HEK293 (cell line): ENCODE results near the gene KRTAP4-16.
A peak's percentile ranks its signal among the peaks of the same experiment; 100 is the strongest.
"Not testable (repeated sequence)": the region's sequence is repeated elsewhere in the genome, so short reads cannot be mapped to it uniquely, and the experiment has no call there.

ENCODE experiments used
- CTCF ChIA-PET: fragments of 350-600 bp; formaldehyde crosslinking; extraction: SDS; loops from one replicate; lab custom pipeline; 2021; ENCODE audit warnings: antibody characterized with exemption; lab: Yijun Ruan, JAX
- POLR2A ChIA-PET: fragments of 300-600 bp; formaldehyde crosslinking; extraction: SDS; loops from one replicate; lab custom pipeline; 2020; ENCODE audit warnings: antibody characterized with exemption, inconsistent platforms; lab: Yijun Ruan, JAX
- H3K27ac ChIP-seq: fragments of 200-500 bp; sonication (Bioruptor generic); 2 replicates; pipeline ENCODE4 v1.5.1; 2014; ENCODE audit warnings: low read depth, low read length, control low read depth, inconsistent platforms; ENCODE audit errors: extremely low read depth
- H3K36me3 ChIP-seq, 2 experiments: fragments of 200-500 bp in 1 of 2; sonication (Bioruptor generic) in 1 of 2; 1 replicate in 1 of 2; 2 replicates in 1 of 2; pipeline ENCODE4 v1.5.1; 2014 to 2017; ENCODE audit warnings: inconsistent platforms in 2 of 2, low read length in 2 of 2; ENCODE audit not compliant: control insufficient read depth in 2 of 2, insufficient read depth in 1 of 2
- H3K4me1 ChIP-seq: fragments of 200-500 bp; sonication (Bioruptor generic); 2 replicates; pipeline ENCODE4 v1.5.1; 2014; ENCODE audit warnings: mild to moderate bottlenecking, low read length, inconsistent platforms; ENCODE audit not compliant: control insufficient read depth, insufficient read depth
- H3K4me3 ChIP-seq: 2 replicates; pipeline ENCODE4 v1.5.1; 2011; ENCODE audit warnings: low read depth, mild to moderate bottlenecking, control low read depth, low read length, moderate library complexity
- H3K9me3 ChIP-seq: fragments of 200-500 bp; sonication (Bioruptor generic); 2 replicates; pipeline ENCODE4 v1.5.1; 2014; ENCODE audit warnings: low read depth, low read length, inconsistent platforms; ENCODE audit not compliant: control insufficient read depth, insufficient read depth
- ELK4 ChIP-seq: IDR thresholded peaks from 2 replicates; pipeline ENCODE4 v1.6.1; 2011; ENCODE audit warnings: mild to moderate bottlenecking, low read depth, low read length, borderline replicate concordance
- HOXC10 ChIP-seq: sonication (generic); formaldehyde crosslinking; IDR thresholded peaks from 2 replicates; pipeline ENCODE4 v1.8.1; 2023; ENCODE audit warnings: mild to moderate bottlenecking, missing genetic modification reagents
- SCRT1 ChIP-seq: fragments of 450-650 bp; formaldehyde crosslinking; IDR thresholded peaks from 2 replicates; pipeline ENCODE4 v1.5.1; 2016; ENCODE audit warnings: missing biosample characterization, missing genetic modification characterization, borderline replicate concordance
- SCRT2 ChIP-seq: fragments of 450-650 bp; formaldehyde crosslinking; IDR thresholded peaks from 2 replicates; pipeline ENCODE4 v1.5.1; 2016; ENCODE audit warnings: missing biosample characterization, missing genetic modification characterization
- ZFP3 ChIP-seq: fragments of 450-650 bp; formaldehyde crosslinking; IDR thresholded peaks from 2 replicates; pipeline ENCODE4 v1.5.1; 2016; ENCODE audit warnings: low read depth, missing biosample characterization, missing genetic modification characterization
- ZIC2 ChIP-seq: fragments of 450-650 bp; formaldehyde crosslinking; IDR thresholded peaks from 2 replicates; pipeline ENCODE4 v1.5.1; 2016; ENCODE audit warnings: missing biosample characterization, missing genetic modification characterization
- ZNF366 ChIP-seq: fragments of 450-650 bp; formaldehyde crosslinking; conservative IDR thresholded peaks from 2 replicates; pipeline ENCODE4 v1.5.1; 2016; ENCODE audit warnings: missing biosample characterization, missing genetic modification characterization
- ZNF37A ChIP-seq: fragments of 450-650 bp; IDR thresholded peaks from 2 replicates; pipeline ENCODE4 v1.5.1; 2018; ENCODE audit warnings: missing biosample characterization, missing genetic modification characterization
- ZNF449 ChIP-seq: fragments of 450-650 bp; formaldehyde crosslinking; IDR thresholded peaks from 2 replicates; pipeline ENCODE4 v1.5.1; 2017; ENCODE audit warnings: missing biosample characterization, mild to moderate bottlenecking, missing genetic modification characterization, moderate library complexity
- ZNF488 ChIP-seq: fragments of 450-650 bp; formaldehyde crosslinking; IDR thresholded peaks from 2 replicates; pipeline ENCODE4 v1.5.1; 2016; ENCODE audit warnings: missing biosample characterization, missing genetic modification characterization
- ZNF555 ChIP-seq: fragments of 450-650 bp; formaldehyde crosslinking; conservative IDR thresholded peaks from 2 replicates; pipeline ENCODE4 v1.5.1; 2017; ENCODE audit warnings: missing biosample characterization, mild to moderate bottlenecking, missing genetic modification characterization, inconsistent platforms
- ZNF585B ChIP-seq: fragments of 450-650 bp; formaldehyde crosslinking; IDR thresholded peaks from 2 replicates; pipeline ENCODE4 v1.5.1; 2016; ENCODE audit warnings: missing biosample characterization, missing genetic modification characterization
- ZNF621 ChIP-seq: fragments of 450-650 bp; formaldehyde crosslinking; IDR thresholded peaks from 2 replicates; pipeline ENCODE4 v1.5.1; 2017; ENCODE audit warnings: missing biosample characterization, missing genetic modification characterization
- ZNF704 ChIP-seq: fragments of 450-650 bp; formaldehyde crosslinking; IDR thresholded peaks from 2 replicates; pipeline ENCODE4 v1.5.1; 2016; ENCODE audit warnings: missing biosample characterization, missing genetic modification characterization
- ZSCAN18 ChIP-seq: fragments of 450-650 bp; formaldehyde crosslinking; IDR thresholded peaks from 2 replicates; pipeline ENCODE4 v1.5.1; 2016; ENCODE audit warnings: missing biosample characterization, missing genetic modification characterization
- ZSCAN23 ChIP-seq: fragments of 450-650 bp; formaldehyde crosslinking; IDR thresholded peaks from 2 replicates; pipeline ENCODE4 v1.5.1; 2016; ENCODE audit warnings: missing biosample characterization, missing genetic modification characterization

Gene KRTAP4-16

GRCh38 chr17:41149652-41149985 is 47.6 kb upstream of the KRTAP4-16 start, which contains the start of gene KRTAP4-5 (continued):
- TF ChIP-seq ZSCAN18 (tag by site-specific recombination) = no peak
- TF ChIP-seq ZNF37A (tag by site-specific recombination) = no peak
- TF ChIP-seq ZFP3 (tag by site-specific recombination) = no peak

GRCh38 chr17:41148971-41149651 is 47.1 kb upstream of the KRTAP4-16 start:
- H3K4me3 ChIP-seq, H3K4me1 ChIP-seq, CTCF ChIA-PET, H3K9me3 ChIP-seq, POLR2A ChIA-PET, H3K36me3 ChIP-seq, H3K27ac ChIP-seq: not testable (repeated sequence)
- TF ChIP-seq SCRT1 (tag by site-specific recombination) = peak; percentile 95
- TF ChIP-seq ZIC2 (tag by site-specific recombination) = peak; percentile 84
- TF ChIP-seq SCRT2 = peak; percentile 86

- CTCF ChIA-PET = interaction anchor here (0.7 to 1.5 kb wide), 5 partner anchors 12 to 518 kb away, joined by 3 to 4 read pairs (median 3); no protein-coding TSS in a partner anchor
- POLR2A ChIA-PET = no interaction called here
- Histone ChIP-seq H3K36me3 (no peaks in the 10 kb centered on the region), H3K27ac (no peak overlapping the region), H3K4me3 (no peak overlapping the region), H3K9me3 (no peaks in the 10 kb centered on the region), H3K4me1 (no peaks in the 10 kb centered on the region)
- TF ChIP-seq ZNF366 (tag by site-specific recombination) (peak; percentile 68), HOXC10 (CRISPR knock-in tag) (no peak)
These were observed 45.7 kb upstream of the KRTAP4-16 start for GRCh38 chr17:41147531-41148204.

- H3K27ac ChIP-seq = no peak overlapping the region
- no peaks in the 10 kb centered on the region for H3K36me3 ChIP-seq
- no peak for TF ChIP-seq ZNF449
- no peak for TF ChIP-seq ZNF621 (tag by site-specific recombination)
- no peak for TF ChIP-seq ZNF585B (tag by site-specific recombination)
- TF ChIP-seq ZNF555 (tag by site-specific recombination) = no peak
- no peak for TF ChIP-seq ELK4
- TF ChIP-seq ZSCAN23 (tag by site-specific recombination) = no peak
- no peak for TF ChIP-seq ZNF704 (tag by site-specific recombination)
- TF ChIP-seq ZNF488 (tag by site-specific recombination) = no peak
- H3K9me3 ChIP-seq = no peaks in the 10 kb centered on the region
- H3K4me1 ChIP-seq = no peaks in the 10 kb centered on the region
- no peak overlapping the region for H3K4me3 ChIP-seq
- ChIA-PET CTCF (no interaction called here), POLR2A (no interaction called here)
These were observed 43.3 kb upstream of the KRTAP4-16 start for GRCh38 chr17:41145261-41145660.
